ENCODE measurements around the gene CNR2.
"Not testable (repeated sequence)": the region's sequence is repeated elsewhere in the genome, so short reads cannot be mapped to it uniquely, and the experiment has no call there.

CNR2 gene

GRCh38 chr1:23913212-23913880, at the start of gene CNR2:
Gene CNR2 (minus strand): TSS chr1:23913362. CDS start chr1:23875617, 37,745 bp downstream.
- no peak within 1 kb of the TSS for H3K27ac ChIP-seq
- no peak for DNase-seq (ENCODE audit: low read depth, low spot score)

GRCh38 chr1:23960291-23961020, 47.3 kb upstream of the CNR2 start:
- H3K27ac ChIP-seq, result peak overlapping the region; percentile 95
- no peak for DNase-seq (ENCODE audit: low read depth, low spot score)

GRCh38 chr1:23959461-23960290, 46.5 kb upstream of the CNR2 start, which contains the start of gene PNRC2:
Gene PNRC2 (plus strand): TSS chr1:23959828. CDS start chr1:23961458, 1,630 bp downstream.
- DNase-seq (ENCODE audit: low read depth, low spot score), result peak; percentile 82
- peak within 1 kb of the TSS; percentile 95 for H3K27ac ChIP-seq

GRCh38 chr1:23958810-23959460, 45.8 kb upstream of the CNR2 start:
- peak overlapping the region; percentile 95 for H3K27ac ChIP-seq
- DNase-seq (ENCODE audit: low read depth, low spot score), result peak; percentile 43

GRCh38 chr1:23958040-23958809, 45.1 kb upstream of the CNR2 start:
- not testable (repeated sequence) for DNase-seq (ENCODE audit: low read depth, low spot score)
- H3K27ac ChIP-seq, result peak overlapping the region; percentile 95

- no peak for DNase-seq (ENCODE audit: low read depth, low spot score)
These were observed 43.9 kb upstream of the CNR2 start for GRCh38 chr1:23957096-23957495.

GRCh38 chr1:23953020-23953419, 39.9 kb upstream of the CNR2 start:
- peak; percentile 34 for DNase-seq (ENCODE audit: low read depth, low spot score)
- H3K27ac ChIP-seq, result peak overlapping the region; percentile 66

More at GRCh38 chr1:23957096-23957495, 43.9 kb upstream of the CNR2 start:
- H3K27ac ChIP-seq, result peak overlapping the region; percentile 33

- H3K27ac ChIP-seq, result no peak overlapping the region
- no peak for DNase-seq (ENCODE audit: low read depth, low spot score)
These were observed 34.2 kb upstream of the CNR2 start for GRCh38 chr1:23947366-23947765.

GRCh38 chr1:23936481-23937176, 23.5 kb upstream of the CNR2 start:
- no peak overlapping the region for H3K27ac ChIP-seq
- no peak for DNase-seq (ENCODE audit: low read depth, low spot score)

- H3K27ac ChIP-seq, result peak overlapping the region; percentile 76
- DNase-seq (ENCODE audit: low read depth, low spot score), result no peak
These were observed 18.3 kb upstream of the CNR2 start for GRCh38 chr1:23931491-23931880.

- peak overlapping the region; percentile 76 for H3K27ac ChIP-seq
These were observed 17.8 kb upstream of the CNR2 start for GRCh38 chr1:23930861-23931490.

GRCh38 chr1:23930270-23930669, 17.1 kb upstream of the CNR2 start:
- no peak for DNase-seq (ENCODE audit: low read depth, low spot score)
- H3K27ac ChIP-seq, result peak overlapping the region; percentile 76

More at GRCh38 chr1:23930861-23931490, 17.8 kb upstream of the CNR2 start:
- peak; percentile 36 for DNase-seq (ENCODE audit: low read depth, low spot score)

- no peak overlapping the region for H3K27ac ChIP-seq
- no peak for DNase-seq (ENCODE audit: low read depth, low spot score)
These were observed 15.6 kb upstream of the CNR2 start for GRCh38 chr1:23928789-23929188.

GRCh38 chr1:23927097-23927496, 13.9 kb upstream of the CNR2 start:
- H3K27ac ChIP-seq, result no peak overlapping the region
- no peak for DNase-seq (ENCODE audit: low read depth, low spot score)

GRCh38 chr1:23925279-23925678, 12.1 kb upstream of the CNR2 start:
- no peak for DNase-seq (ENCODE audit: low read depth, low spot score)
- no peak overlapping the region for H3K27ac ChIP-seq

- DNase-seq (ENCODE audit: low read depth, low spot score), result no peak
- H3K27ac ChIP-seq, result no peak overlapping the region
These were observed 11.4 kb upstream of the CNR2 start for GRCh38 chr1:23924601-23925000.

- H3K27ac ChIP-seq, result no peak overlapping the region
- no peak for DNase-seq (ENCODE audit: low read depth, low spot score)
These were observed 10.7 kb upstream of the CNR2 start for GRCh38 chr1:23923592-23924499.
